ENCODE results near the gene LYZL4.

LYZL4 gene

GRCh38 chr3:42450567-42450966 lies 40.2 kb upstream of the LYZL4 start:
- H3K18ac ChIP-seq (ENCODE audit: low read length), result no peak overlapping the region
- no peaks in the 10 kb centered on the region for H3K27me3 ChIP-seq (ENCODE audit: insufficient read depth, low read length, poor library complexity)
- no peaks in the 10 kb centered on the region for H3K36me3 ChIP-seq (ENCODE audit: control insufficient read depth, insufficient read depth, low read length)
- H2BK15ac ChIP-seq (replicated peaks; ENCODE audit: low read depth), result no peak overlapping the region
- H2AK5ac ChIP-seq (ENCODE audit: low read length), result no peak overlapping the region
- H4K8ac ChIP-seq (ENCODE audit: low read depth, low read length), result no peak overlapping the region
- no peak overlapping the region for H2BK120ac ChIP-seq (ENCODE audit: low read depth, low read length)
- H3K4me2 ChIP-seq (ENCODE audit: low read length), result no peak overlapping the region
- no peak for DNase-seq
- no peak overlapping the region for H3K27ac ChIP-seq (ENCODE audit: low read depth, low read length)
- H3K9ac ChIP-seq (ENCODE audit: low read length), result no peak overlapping the region
- no peak overlapping the region for H3K4me3 ChIP-seq (ENCODE audit: low read length)
- H3K23ac ChIP-seq (ENCODE audit: low read length), result no peak overlapping the region
- H2BK5ac ChIP-seq (ENCODE audit: low read length), result no peak overlapping the region
- H3K79me1 ChIP-seq (ENCODE audit: low read length), result no peaks in the 10 kb centered on the region
- H4K5ac ChIP-seq (ENCODE audit: low read length), result no peak overlapping the region
- H3K56ac ChIP-seq (ENCODE audit: low read length), result no peak overlapping the region
- no peaks in the 10 kb centered on the region for H3K79me2 ChIP-seq (ENCODE audit: control insufficient read depth, insufficient read depth, low read length)
- H3K4ac ChIP-seq (ENCODE audit: low read depth, low read length), result no peak overlapping the region
- no CpG with 5 or more reads among the region's 1 CpG for WGBS (ENCODE audit: extremely low coverage, insufficient coverage, low lambda C conversion rate)
- peaks cover 13% of the 10 kb centered on the region for H3K4me1 ChIP-seq (ENCODE audit: control insufficient read depth, low read depth, low read length)

- Histone ChIP-seq H3K79me2 (ENCODE audit: control insufficient read depth, insufficient read depth, low read length) (no peaks in the 10 kb centered on the region), H4K8ac (ENCODE audit: low read depth, low read length) (no peak overlapping the region), H2BK120ac (ENCODE audit: low read depth, low read length) (peak overlapping the region; percentile 76), H4K5ac (ENCODE audit: low read length) (peak overlapping the region; percentile 12), H2BK15ac (replicated peaks; ENCODE audit: low read depth) (no peak overlapping the region), H3K36me3 (ENCODE audit: control insufficient read depth, insufficient read depth, low read length) (no peaks in the 10 kb centered on the region), H3K27ac (ENCODE audit: low read depth, low read length) (no peak overlapping the region), H3K9ac (ENCODE audit: low read length) (no peak overlapping the region), H3K23ac (ENCODE audit: low read length) (no peak overlapping the region), H3K79me1 (ENCODE audit: low read length) (no peaks in the 10 kb centered on the region), H3K4me3 (ENCODE audit: low read length) (no peak overlapping the region), H3K56ac (ENCODE audit: low read length) (peak overlapping the region; percentile 53), H3K18ac (ENCODE audit: low read length) (peak overlapping the region; percentile 8), H3K4me1 (ENCODE audit: control insufficient read depth, low read depth, low read length) (peaks cover 16% of the 10 kb centered on the region), H2AK5ac (ENCODE audit: low read length) (peak overlapping the region; percentile 70), H3K27me3 (ENCODE audit: insufficient read depth, low read length, poor library complexity) (no peaks in the 10 kb centered on the region), H3K4ac (ENCODE audit: low read depth, low read length) (peak overlapping the region; percentile 8), H3K4me2 (ENCODE audit: low read length) (no peak overlapping the region), H2BK5ac (ENCODE audit: low read length) (peak overlapping the region; percentile 95)
- no peak for DNase-seq
- no CpG with 5 or more reads among the region's 1 CpG for WGBS (ENCODE audit: extremely low coverage, insufficient coverage, low lambda C conversion rate)
These were observed 37.1 kb upstream of the LYZL4 start for GRCh38 chr3:42447481-42447880.

- Histone ChIP-seq H3K4ac (ENCODE audit: low read depth, low read length) (peak overlapping the region; percentile 8), H2AK5ac (ENCODE audit: low read length) (peak overlapping the region; percentile 70), H4K8ac (ENCODE audit: low read depth, low read length) (no peak overlapping the region), H3K4me2 (ENCODE audit: low read length) (no peak overlapping the region), H3K4me1 (ENCODE audit: control insufficient read depth, low read depth, low read length) (peaks cover 16% of the 10 kb centered on the region), H3K27ac (ENCODE audit: low read depth, low read length) (peak overlapping the region; percentile 84), H3K79me1 (ENCODE audit: low read length) (no peaks in the 10 kb centered on the region), H3K4me3 (ENCODE audit: low read length) (no peak overlapping the region), H3K18ac (ENCODE audit: low read length) (peak overlapping the region; percentile 61), H3K9ac (ENCODE audit: low read length) (no peak overlapping the region), H3K79me2 (ENCODE audit: control insufficient read depth, insufficient read depth, low read length) (no peaks in the 10 kb centered on the region), H3K56ac (ENCODE audit: low read length) (peak overlapping the region; percentile 78), H4K5ac (ENCODE audit: low read length) (no peak overlapping the region), H2BK5ac (ENCODE audit: low read length) (peak overlapping the region; percentile 98), H2BK120ac (ENCODE audit: low read depth, low read length) (peak overlapping the region; percentile 90), H3K27me3 (ENCODE audit: insufficient read depth, low read length, poor library complexity) (no peaks in the 10 kb centered on the region), H3K36me3 (ENCODE audit: control insufficient read depth, insufficient read depth, low read length) (no peaks in the 10 kb centered on the region), H2BK15ac (replicated peaks; ENCODE audit: low read depth) (no peak overlapping the region), H3K23ac (ENCODE audit: low read length) (no peak overlapping the region)
- no CpG with 5 or more reads among the region's 4 CpGs for WGBS (ENCODE audit: extremely low coverage, insufficient coverage, low lambda C conversion rate)
- peak; percentile 94 for DNase-seq
These were observed 36.0 kb upstream of the LYZL4 start for GRCh38 chr3:42446111-42447050.

GRCh38 chr3:42443819-42444436 lies 33.5 kb upstream of the LYZL4 start:
- Histone ChIP-seq H3K4me1 (ENCODE audit: control insufficient read depth, low read depth, low read length) (peaks cover 13% of the 10 kb centered on the region), H3K27ac (ENCODE audit: low read depth, low read length) (no peak overlapping the region), H3K79me1 (ENCODE audit: low read length) (no peaks in the 10 kb centered on the region), H3K18ac (ENCODE audit: low read length) (no peak overlapping the region), H3K4me3 (ENCODE audit: low read length) (no peak overlapping the region), H2BK15ac (replicated peaks; ENCODE audit: low read depth) (no peak overlapping the region), H3K4me2 (ENCODE audit: low read length) (no peak overlapping the region), H2AK5ac (ENCODE audit: low read length) (no peak overlapping the region), H2BK5ac (ENCODE audit: low read length) (peak overlapping the region; percentile 6), H3K9ac (ENCODE audit: low read length) (no peak overlapping the region), H4K5ac (ENCODE audit: low read length) (no peak overlapping the region), H3K4ac (ENCODE audit: low read depth, low read length) (no peak overlapping the region), H3K36me3 (ENCODE audit: control insufficient read depth, insufficient read depth, low read length) (no peaks in the 10 kb centered on the region), H2BK120ac (ENCODE audit: low read depth, low read length) (no peak overlapping the region), H3K23ac (ENCODE audit: low read length) (no peak overlapping the region), H4K8ac (ENCODE audit: low read depth, low read length) (no peak overlapping the region), H3K79me2 (ENCODE audit: control insufficient read depth, insufficient read depth, low read length) (no peaks in the 10 kb centered on the region), H3K56ac (ENCODE audit: low read length) (peak overlapping the region; percentile 47), H3K27me3 (ENCODE audit: insufficient read depth, low read length, poor library complexity) (no peaks in the 10 kb centered on the region)
- no CpG with 5 or more reads among the region's 9 CpGs for WGBS (ENCODE audit: extremely low coverage, insufficient coverage, low lambda C conversion rate)
- peak; percentile 94 for DNase-seq

GRCh38 chr3:42443292-42443691 lies 32.9 kb upstream of the LYZL4 start:
- Histone ChIP-seq H3K36me3 (ENCODE audit: control insufficient read depth, insufficient read depth, low read length) (no peaks in the 10 kb centered on the region), H2BK5ac (ENCODE audit: low read length) (no peak overlapping the region), H3K79me1 (ENCODE audit: low read length) (no peaks in the 10 kb centered on the region), H2BK120ac (ENCODE audit: low read depth, low read length) (no peak overlapping the region), H4K8ac (ENCODE audit: low read depth, low read length) (no peak overlapping the region), H3K27ac (ENCODE audit: low read depth, low read length) (no peak overlapping the region), H3K9ac (ENCODE audit: low read length) (no peak overlapping the region), H4K5ac (ENCODE audit: low read length) (no peak overlapping the region), H3K23ac (ENCODE audit: low read length) (no peak overlapping the region), H3K4ac (ENCODE audit: low read depth, low read length) (no peak overlapping the region), H3K27me3 (ENCODE audit: insufficient read depth, low read length, poor library complexity) (no peaks in the 10 kb centered on the region), H2BK15ac (replicated peaks; ENCODE audit: low read depth) (no peak overlapping the region), H3K4me2 (ENCODE audit: low read length) (no peak overlapping the region), H3K4me1 (ENCODE audit: control insufficient read depth, low read depth, low read length) (peaks cover 11% of the 10 kb centered on the region), H3K56ac (ENCODE audit: low read length) (no peak overlapping the region), H3K79me2 (ENCODE audit: control insufficient read depth, insufficient read depth, low read length) (no peaks in the 10 kb centered on the region), H3K18ac (ENCODE audit: low read length) (no peak overlapping the region), H3K4me3 (ENCODE audit: low read length) (no peak overlapping the region), H2AK5ac (ENCODE audit: low read length) (no peak overlapping the region)
- no peak for DNase-seq
- WGBS (ENCODE audit: extremely low coverage, insufficient coverage, low lambda C conversion rate), result no CpG with 5 or more reads among the region's 4 CpGs
